ENCODE data around the gene DNASE1L3. TPM values are rescaled to one million over a fixed set of nuclear protein-coding genes. Genes with fewer than 3 reads are reported as not detected.

Gene DNASE1L3
- total and polyA plus RNA-seq, 2 experiments from 2014 or later, result not detected

DNA sequence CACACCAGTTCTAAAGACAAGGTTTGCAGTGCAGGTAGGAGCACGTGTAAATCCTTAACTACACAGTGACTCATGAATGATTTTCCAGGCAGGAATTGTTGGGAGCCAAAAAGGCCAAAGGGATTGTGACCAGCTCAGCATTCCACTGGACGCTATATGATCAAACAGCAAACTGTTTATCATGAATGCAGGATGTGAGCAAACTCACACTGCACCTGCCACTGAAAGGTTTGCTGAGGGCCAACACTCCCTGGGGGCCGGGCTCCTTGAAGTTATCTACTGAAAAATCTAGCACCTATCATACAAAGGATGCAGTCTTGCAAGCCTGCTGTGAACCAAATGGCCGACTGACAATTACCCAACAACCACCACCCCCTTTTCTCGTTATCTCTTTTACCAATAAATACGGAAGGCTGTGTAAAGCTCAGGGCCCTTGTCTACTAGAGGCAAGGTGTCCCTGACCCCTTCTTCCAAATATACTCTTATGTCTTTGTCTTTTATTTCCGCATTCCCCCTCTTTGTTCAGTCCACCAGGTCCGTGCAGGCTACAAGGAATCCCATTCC, 11.5 kb upstream of the DNASE1L3 start:
- WGBS, 2 experiments (ENCODE audit: low coverage in 1 of 2, low lambda C conversion rate in 2 of 2, missing lambda C conversion rate in 2 of 2), result 62 to 67% methylated on average over 8 of the region's 8 CpGs
- no peak overlapping the region for H3K27ac ChIP-seq
- no peak for DNase-seq
- H3F3A ChIP-seq (ENCODE audit: insufficient read depth), result no peaks in the 10 kb centered on the region
- no peaks in the 10 kb centered on the region for H4K20me1 ChIP-seq (ENCODE audit: insufficient read depth)
- TF ChIP-seq EZH2 (IDR thresholded peaks at IDR 0.05; ENCODE audit: insufficient read depth, poor library complexity, severe bottlenecking) (no peak), EZH2phosphoT487 (IDR thresholded peaks at IDR 0.05; ENCODE audit: insufficient read depth, low read depth) (no peak)
- H3K9ac ChIP-seq, result no peak overlapping the region
- H3K4me3 ChIP-seq, result no peak overlapping the region
- H3K36me3 ChIP-seq (ENCODE audit: low read depth), result no peaks in the 10 kb centered on the region
- H3K4me2 ChIP-seq (ENCODE audit: unreplicated experiment), result no peak overlapping the region
- H2AFZ ChIP-seq, result no peak overlapping the region
- no peaks in the 10 kb centered on the region for H3K4me1 ChIP-seq (ENCODE audit: insufficient read depth)
- in situ Hi-C loops (cut with MboI), result no loop called here
- H3K27me3 ChIP-seq (replicated peaks; ENCODE audit: insufficient read depth), result peaks cover 14% of the 10 kb centered on the region; the same call in 1 of the 2 replicates
- H3K9me2 ChIP-seq (ENCODE audit: insufficient read depth), result no peaks in the 10 kb centered on the region
- H3K79me2 ChIP-seq (ENCODE audit: insufficient read depth), result no peaks in the 10 kb centered on the region
- H3K9me3 ChIP-seq (ENCODE audit: low read depth), result no peaks in the 10 kb centered on the region

DNA sequence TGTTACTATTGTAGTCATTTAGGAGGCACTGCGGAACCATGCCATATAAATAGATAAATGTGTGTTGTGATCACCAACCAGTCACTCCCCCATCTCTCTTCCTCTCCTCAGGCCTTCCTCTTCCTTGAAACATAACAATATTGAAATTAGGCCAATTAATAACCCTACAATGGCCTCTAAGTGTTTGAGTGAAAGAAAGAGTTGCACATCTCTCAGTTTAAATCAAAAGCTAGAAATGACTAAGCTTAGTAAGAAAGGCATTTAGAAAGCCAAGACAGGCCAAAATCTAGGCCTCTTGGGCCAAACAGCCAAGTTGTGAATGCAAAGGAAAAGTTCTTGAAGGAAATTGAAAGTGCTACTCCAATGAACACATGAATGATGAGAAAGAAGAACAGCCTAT, 8.1 kb upstream of the DNASE1L3 start:
- H3F3A ChIP-seq (ENCODE audit: insufficient read depth), result no peaks in the 10 kb centered on the region
- H3K4me1 ChIP-seq (ENCODE audit: insufficient read depth), result no peaks in the 10 kb centered on the region
- H3K27me3 ChIP-seq (replicated peaks; ENCODE audit: insufficient read depth), result peaks cover 4% of the 10 kb centered on the region; the same call in 1 of the 2 replicates
- no peak for DNase-seq
- no peaks in the 10 kb centered on the region for H3K9me2 ChIP-seq (ENCODE audit: insufficient read depth)
- H3K79me2 ChIP-seq (ENCODE audit: insufficient read depth), result no peaks in the 10 kb centered on the region
- H3K27ac ChIP-seq, result no peak overlapping the region
- H2AFZ ChIP-seq, result no peak overlapping the region
- H3K9ac ChIP-seq, result no peak overlapping the region
- no peaks in the 10 kb centered on the region for H3K9me3 ChIP-seq (ENCODE audit: low read depth)
- in situ Hi-C loops (cut with MboI), result no loop called here
- no peaks in the 10 kb centered on the region for H4K20me1 ChIP-seq (ENCODE audit: insufficient read depth)
- no peak for TF ChIP-seq EZH2phosphoT487 (IDR thresholded peaks at IDR 0.05; ENCODE audit: insufficient read depth, low read depth)
- no peak for TF ChIP-seq EZH2 (IDR thresholded peaks at IDR 0.05; ENCODE audit: insufficient read depth, poor library complexity, severe bottlenecking)
- H3K36me3 ChIP-seq (ENCODE audit: low read depth), result no peaks in the 10 kb centered on the region
- H3K4me2 ChIP-seq (ENCODE audit: unreplicated experiment), result no peak overlapping the region
- 81 to 89% methylated on average over 1 of the region's 1 CpG for WGBS, 2 experiments (ENCODE audit: low coverage in 1 of 2, low lambda C conversion rate in 2 of 2, missing lambda C conversion rate in 2 of 2)
- H3K4me3 ChIP-seq, result no peak overlapping the region

DNA sequence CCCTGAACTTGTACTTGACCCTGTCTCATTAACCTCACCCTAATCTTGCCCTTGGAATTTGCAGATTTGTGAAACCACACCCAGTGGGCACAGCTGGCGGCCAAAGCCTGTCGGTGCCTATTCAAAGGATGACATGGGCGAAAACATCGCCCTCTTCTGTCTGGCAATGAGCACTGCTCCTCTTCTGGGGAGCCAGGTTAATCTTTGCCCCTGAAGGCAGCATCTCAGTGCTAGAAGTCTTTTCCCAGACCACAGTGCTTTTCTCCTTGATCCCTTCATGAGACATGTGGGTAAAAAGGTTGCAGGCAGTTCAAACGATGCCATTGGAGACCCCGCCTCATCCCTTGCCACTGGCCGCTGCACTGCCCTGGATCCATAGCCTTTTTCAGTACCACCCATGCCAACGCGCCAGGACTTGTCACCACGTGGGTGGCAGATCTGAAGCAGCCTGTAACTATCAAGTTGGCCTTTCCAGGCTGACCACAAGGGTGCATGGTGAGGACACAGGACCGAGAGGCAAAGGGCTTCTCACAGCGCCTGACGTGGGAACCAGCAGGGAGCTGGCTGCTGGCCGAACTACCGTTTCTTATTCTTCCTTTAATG, 6.5 kb upstream of the DNASE1L3 start:
- Histone ChIP-seq H3K27me3 (replicated peaks; ENCODE audit: insufficient read depth) (peaks cover 4% of the 10 kb centered on the region; the same call in 1 of the 2 replicates), H3K9me3 (ENCODE audit: low read depth) (no peaks in the 10 kb centered on the region), H3K9ac (no peak overlapping the region), H3K36me3 (ENCODE audit: low read depth) (no peaks in the 10 kb centered on the region), H4K20me1 (ENCODE audit: insufficient read depth) (no peaks in the 10 kb centered on the region), H3K4me2 (ENCODE audit: unreplicated experiment) (peak overlapping the region; percentile 29), H3K4me1 (ENCODE audit: insufficient read depth) (no peaks in the 10 kb centered on the region), H3K27ac (no peak overlapping the region), H3K9me2 (ENCODE audit: insufficient read depth) (no peaks in the 10 kb centered on the region), H2AFZ (peak overlapping the region; percentile 54), H3K79me2 (ENCODE audit: insufficient read depth) (no peaks in the 10 kb centered on the region), H3K4me3 (no peak overlapping the region), H3F3A (ENCODE audit: insufficient read depth) (no peaks in the 10 kb centered on the region)
- DNase-seq, result peak; percentile 78
- in situ Hi-C loops (cut with MboI), result no loop called here
- 25 to 34% methylated on average over 15 of the region's 15 CpGs for whole genome bisulfite sequencing, 2 experiments (ENCODE audit: low coverage in 1 of 2, low lambda C conversion rate in 2 of 2, missing lambda C conversion rate in 2 of 2)
- no peak for TF ChIP-seq EZH2phosphoT487 (IDR thresholded peaks at IDR 0.05; ENCODE audit: insufficient read depth, low read depth)
- TF ChIP-seq EZH2 (IDR thresholded peaks at IDR 0.05; ENCODE audit: insufficient read depth, poor library complexity, severe bottlenecking), result no peak

DNA sequence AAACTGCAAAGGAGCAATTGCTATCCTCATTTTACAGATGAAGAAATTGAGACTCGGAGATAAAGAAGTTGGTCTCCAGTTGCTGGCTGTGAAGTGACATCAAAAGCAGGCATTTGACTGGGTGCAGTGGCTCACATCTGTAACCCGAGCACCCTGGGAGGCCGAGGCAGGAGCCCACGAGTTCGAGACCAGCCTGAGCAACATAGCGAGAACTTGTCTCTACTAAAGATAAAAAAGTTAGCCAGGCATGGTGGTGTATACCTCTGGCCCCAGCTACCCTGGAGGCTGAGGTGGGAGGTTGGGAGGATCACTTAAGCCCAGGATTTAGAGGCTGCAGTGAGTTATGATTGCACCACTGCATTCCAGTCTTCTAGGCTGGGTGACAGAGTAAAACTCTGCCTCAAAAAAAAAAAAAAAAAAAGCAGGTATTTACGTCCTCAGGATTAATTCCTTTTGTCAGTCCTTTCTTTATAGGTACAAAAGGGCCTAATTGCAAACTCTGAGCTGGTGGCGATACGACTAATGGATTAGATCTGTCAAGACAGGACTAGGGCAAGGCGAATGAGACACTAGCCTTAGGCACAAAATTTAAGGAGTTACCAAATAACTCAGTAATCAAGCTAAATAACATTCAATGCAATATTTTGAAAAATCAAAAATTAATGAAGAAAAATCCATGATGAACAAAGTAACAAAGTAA, 5.9 kb upstream of the DNASE1L3 start:
- Histone ChIP-seq H3K9me2 (ENCODE audit: insufficient read depth) (no peaks in the 10 kb centered on the region), H3K9me3 (ENCODE audit: low read depth) (no peaks in the 10 kb centered on the region), H2AFZ (peak overlapping the region; percentile 54; the same call in 1 of the 2 replicates), H3K9ac (no peak overlapping the region), H3K4me3 (no peak overlapping the region), H3K4me2 (ENCODE audit: unreplicated experiment) (no peak overlapping the region), H4K20me1 (ENCODE audit: insufficient read depth) (no peaks in the 10 kb centered on the region), H3K36me3 (ENCODE audit: low read depth) (no peaks in the 10 kb centered on the region), H3K27ac (no peak overlapping the region), H3F3A (ENCODE audit: insufficient read depth) (no peaks in the 10 kb centered on the region), H3K27me3 (replicated peaks; ENCODE audit: insufficient read depth) (peaks cover 4% of the 10 kb centered on the region; the same call in 1 of the 2 replicates), H3K4me1 (ENCODE audit: insufficient read depth) (no peaks in the 10 kb centered on the region), H3K79me2 (ENCODE audit: insufficient read depth) (no peaks in the 10 kb centered on the region)
- peak; percentile 16 for DNase-seq
- TF ChIP-seq EZH2 (IDR thresholded peaks at IDR 0.05; ENCODE audit: insufficient read depth, poor library complexity, severe bottlenecking), result no peak
- in situ Hi-C loops (cut with MboI), result no loop called here
- 51 to 52% methylated on average over 10 of the region's 10 CpGs for WGBS, 2 experiments (ENCODE audit: low coverage in 1 of 2, low lambda C conversion rate in 2 of 2, missing lambda C conversion rate in 2 of 2)
